HL-60 (cell line): ENCODE data around the gene SLC39A12.

Experiments
- DNase-seq, 2 experiments: peaks; one replicate each; pipeline ENCODE4 v3.0.0-alpha.2; 2010 to 2020; ENCODE audit warnings: low read depth in 1 of 2, low spot score in 1 of 2
- H3K27ac ChIP-seq: fragments of 250-450 bp; sonication (Bioruptor Pico); replicated peaks from 2 replicates; pipeline ENCODE4 v1.5.1; 2020; ENCODE audit warnings: mild to moderate bottlenecking, moderate library complexity
- H3K27me3 ChIP-seq: fragments of 250-450 bp; sonication (Bioruptor Pico); 2 replicates; pipeline ENCODE4 v1.5.1; 2021; ENCODE audit warnings: mild to moderate bottlenecking, moderate library complexity; ENCODE audit not compliant: insufficient read depth, poor library complexity, severe bottlenecking
- H3K4me3 ChIP-seq: replicated peaks from 2 replicates; pipeline ENCODE4 v1.5.1; 2011; ENCODE audit warnings: mild to moderate bottlenecking, control low read depth, low read length; ENCODE audit not compliant: insufficient read depth
- CTCF ChIP-seq: IDR thresholded peaks from one replicate; pipeline ENCODE4 v1.5.1; 2011; ENCODE audit warnings: low read length, control low read depth, inconsistent platforms; ENCODE audit not compliant: insufficient read depth
- GABPA ChIP-seq: IDR thresholded peaks from 2 replicates; pipeline ENCODE4 v1.6.1; 2012; ENCODE audit warnings: low read depth
- POLR2AphosphoS5 ChIP-seq: IDR thresholded peaks from 2 replicates; pipeline ENCODE4 v1.6.1; 2012; ENCODE audit warnings: low read depth
- REST ChIP-seq: IDR thresholded peaks from 2 replicates; pipeline ENCODE4 v1.6.1; 2012; ENCODE audit warnings: low read depth; ENCODE audit not compliant: insufficient replicate concordance
- SPI1 ChIP-seq: IDR thresholded peaks from 2 replicates; pipeline ENCODE4 v1.6.1; 2012; ENCODE audit warnings: low read depth, mild to moderate bottlenecking, borderline replicate concordance

The SLC39A12 gene

GRCh38 chr10:18000601-18001000 lies 48.9 kb downstream of the SLC39A12 start:
- no peak for DNase-seq
- H3K4me3 ChIP-seq = no peak overlapping the region
- no peak for TF ChIP-seq CTCF
- no peak for TF ChIP-seq POLR2AphosphoS5
- TF ChIP-seq REST = no peak
- TF ChIP-seq GABPA = no peak
- TF ChIP-seq SPI1 = no peak

GRCh38 chr10:18005445-18005780 lies 53.7 kb downstream of the SLC39A12 start:
- no peaks in the 10 kb centered on the region for H3K27me3 ChIP-seq
- no peak for TF ChIP-seq SPI1
- no peak for TF ChIP-seq POLR2AphosphoS5
- no peak for TF ChIP-seq GABPA
- TF ChIP-seq REST = no peak
- TF ChIP-seq CTCF = no peak
- no peak for DNase-seq
- H3K27ac ChIP-seq = no peak overlapping the region
- H3K4me3 ChIP-seq = no peak overlapping the region

More at GRCh38 chr10:18000601-18001000, 48.9 kb downstream of the SLC39A12 start:
- Histone ChIP-seq H3K27ac (no peak overlapping the region), H3K27me3 (no peaks in the 10 kb centered on the region)

- Histone ChIP-seq H3K4me3 (no peak overlapping the region), H3K27ac (no peak overlapping the region)
Observed at GRCh38 chr10:18005781-18006456, 54.2 kb downstream of the SLC39A12 start.

More at GRCh38 chr10:18005781-18006456, 54.2 kb downstream of the SLC39A12 start:
- TF ChIP-seq GABPA = no peak
- no peak for TF ChIP-seq CTCF
- TF ChIP-seq SPI1 = no peak
- no peaks in the 10 kb centered on the region for H3K27me3 ChIP-seq
- DNase-seq = no peak
